ENCODE measurements around the gene ALDH5A1.

DNA sequence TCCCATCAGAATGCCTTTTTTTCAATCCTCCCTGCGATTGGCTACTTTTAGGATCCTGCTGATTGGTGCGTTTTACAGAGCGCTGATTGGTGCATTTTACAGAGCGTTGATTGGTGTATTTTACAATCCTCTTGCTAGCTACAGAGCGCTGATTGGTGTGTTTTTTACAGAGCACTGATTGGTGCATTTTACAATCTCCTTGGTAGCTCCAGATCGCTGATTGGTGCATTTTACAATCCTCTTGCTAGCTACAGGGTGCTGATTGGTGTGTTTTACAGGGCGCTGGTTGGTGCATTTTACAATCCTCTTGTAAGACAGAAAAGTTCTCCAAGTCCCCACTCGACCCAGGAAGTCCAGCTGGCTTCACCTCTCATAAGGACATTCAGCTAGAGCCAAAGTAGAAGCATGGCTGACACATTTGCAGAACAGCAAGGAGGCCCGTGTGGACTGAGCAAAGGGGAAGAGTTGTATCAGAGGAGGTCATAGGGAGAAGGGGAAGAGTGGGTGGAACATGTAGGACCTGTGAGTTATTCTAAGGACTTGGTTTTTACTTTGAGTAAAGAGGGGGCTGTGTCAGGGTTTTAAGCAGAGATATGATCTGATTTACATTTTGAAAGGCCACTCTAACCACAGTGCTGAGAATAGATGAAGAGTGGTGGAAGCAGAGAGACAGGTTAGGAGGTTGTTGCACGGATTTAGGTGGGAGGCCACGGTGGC, 2.6 kb downstream of the ALDH5A1 start:
- no peak for TF ChIP-seq POLR2AphosphoS5 (IDR thresholded peaks at IDR 0.05; ENCODE audit: low read depth, low read length)
- TF ChIP-seq POLR2A (IDR thresholded peaks at IDR 0.05; ENCODE audit: low read depth, low read length) = no peak
- no peak for TF ChIP-seq TAF1 (IDR thresholded peaks at IDR 0.05; ENCODE audit: borderline replicate concordance, low read depth, low read length)

All from GM12892 (cell line).